ENCODE data around the gene TRIM37.
A peak's percentile ranks its signal among the peaks of the same experiment; 100 is the strongest.

Gene TRIM37

GRCh38 chr17:59030811-59031210 lies 75.9 kb downstream of the TRIM37 start:
- no peak for DNase-seq

GRCh38 chr17:59028328-59028727 lies 78.4 kb downstream of the TRIM37 start:
- no peak for DNase-seq

GRCh38 chr17:59027750-59028149 lies 78.9 kb downstream of the TRIM37 start:
- no peak for DNase-seq

- no peak for DNase-seq
These were observed 80.3 kb downstream of the TRIM37 start for GRCh38 chr17:59026176-59026939.

- no peak for DNase-seq
These were observed 81.8 kb downstream of the TRIM37 start for GRCh38 chr17:59024916-59025315.

GRCh38 chr17:59018019-59018418 lies 88.7 kb downstream of the TRIM37 start:
- no peak for DNase-seq

DNA sequence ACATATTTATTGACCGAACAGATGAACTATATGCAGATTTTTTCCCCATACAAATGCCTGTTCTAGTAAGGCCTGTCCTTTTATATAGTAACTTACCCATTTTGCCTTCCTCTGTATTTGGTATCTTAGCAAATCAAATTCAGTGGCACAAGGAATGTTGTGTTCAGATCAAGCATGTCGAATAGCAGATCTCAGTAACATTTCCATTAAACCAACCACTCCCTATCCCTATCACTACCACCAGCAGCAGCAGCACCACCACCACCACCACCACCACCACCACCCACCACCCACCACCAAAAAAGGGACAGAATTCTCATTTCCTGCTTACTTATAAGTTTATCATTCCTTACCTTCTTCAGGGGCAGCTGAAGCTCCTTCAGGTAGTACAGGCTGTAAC lies 94.7 kb downstream of the TRIM37 start:
- DNase-seq: no peak

GRCh38 chr17:59010026-59010425 lies 96.7 kb downstream of the TRIM37 start:
- DNase-seq: no peak

DNA sequence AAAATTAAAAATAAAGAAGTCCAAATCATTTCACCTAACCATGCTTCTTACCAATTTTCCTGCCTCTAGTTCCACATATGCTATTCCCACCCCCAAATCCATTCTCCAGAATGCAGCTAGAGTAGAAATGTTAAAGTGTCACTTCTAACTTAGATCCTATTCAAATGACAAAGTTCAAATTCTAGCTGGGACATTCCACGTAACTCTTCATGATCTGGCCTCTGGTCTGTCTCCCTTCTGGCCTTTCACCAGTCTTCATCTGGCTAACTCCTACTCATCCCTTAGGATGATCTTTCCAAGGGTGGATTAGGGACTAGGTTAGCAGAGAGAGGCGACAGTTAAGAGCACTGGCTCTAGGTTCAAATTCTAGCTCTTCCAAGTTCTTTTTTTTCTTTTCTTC lies 97.9 kb downstream of the TRIM37 start:
- no peak for DNase-seq

DNA sequence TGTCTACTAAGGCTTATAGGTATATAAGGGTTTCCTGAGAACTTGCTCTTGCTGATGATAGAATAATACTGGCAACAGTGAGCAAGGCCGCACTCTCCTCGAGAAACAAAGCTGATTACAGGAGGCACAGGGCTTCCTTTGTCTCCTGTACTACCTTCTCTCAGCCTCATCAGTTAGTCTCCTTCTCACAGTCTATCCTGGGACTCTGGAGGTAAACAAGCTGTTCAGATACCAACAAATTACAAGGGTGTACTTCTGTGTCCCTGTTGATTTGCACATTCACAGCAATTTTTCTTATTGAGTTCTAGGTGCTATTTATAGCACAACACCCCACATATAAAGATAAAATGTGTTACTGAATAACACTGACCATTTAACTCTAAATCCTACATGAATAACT lies 98.7 kb downstream of the TRIM37 start:
- no peak for DNase-seq

GRCh38 chr17:59004338-59005111 lies 102.2 kb downstream of the TRIM37 start:
- DNase-seq: peak; percentile 63

- no peak for DNase-seq
These were observed 102.8 kb downstream of the TRIM37 start for GRCh38 chr17:59003860-59004259.

GRCh38 chr17:59002848-59003247 lies 103.8 kb downstream of the TRIM37 start:
- no peak for DNase-seq

DNA sequence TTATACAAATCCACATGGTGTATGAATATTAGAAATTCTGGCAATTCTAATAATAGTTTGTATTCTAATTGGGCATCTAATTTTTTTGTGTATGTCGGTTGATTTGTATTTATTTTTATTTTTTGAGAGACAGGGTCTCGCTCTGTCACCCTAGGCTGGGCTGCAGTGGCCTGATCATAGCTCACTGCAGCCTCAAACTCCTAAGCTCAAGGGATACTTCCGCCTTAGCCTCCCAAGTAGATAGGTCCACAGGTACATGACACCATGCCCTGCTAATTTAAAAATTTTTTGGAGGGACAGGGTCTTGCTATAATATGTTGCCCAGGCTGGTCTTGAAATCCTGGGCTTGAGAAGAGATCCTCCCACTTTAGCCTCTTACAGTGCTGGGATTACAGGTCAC lies 104.6 kb downstream of the TRIM37 start:
- no peak for DNase-seq

DNA sequence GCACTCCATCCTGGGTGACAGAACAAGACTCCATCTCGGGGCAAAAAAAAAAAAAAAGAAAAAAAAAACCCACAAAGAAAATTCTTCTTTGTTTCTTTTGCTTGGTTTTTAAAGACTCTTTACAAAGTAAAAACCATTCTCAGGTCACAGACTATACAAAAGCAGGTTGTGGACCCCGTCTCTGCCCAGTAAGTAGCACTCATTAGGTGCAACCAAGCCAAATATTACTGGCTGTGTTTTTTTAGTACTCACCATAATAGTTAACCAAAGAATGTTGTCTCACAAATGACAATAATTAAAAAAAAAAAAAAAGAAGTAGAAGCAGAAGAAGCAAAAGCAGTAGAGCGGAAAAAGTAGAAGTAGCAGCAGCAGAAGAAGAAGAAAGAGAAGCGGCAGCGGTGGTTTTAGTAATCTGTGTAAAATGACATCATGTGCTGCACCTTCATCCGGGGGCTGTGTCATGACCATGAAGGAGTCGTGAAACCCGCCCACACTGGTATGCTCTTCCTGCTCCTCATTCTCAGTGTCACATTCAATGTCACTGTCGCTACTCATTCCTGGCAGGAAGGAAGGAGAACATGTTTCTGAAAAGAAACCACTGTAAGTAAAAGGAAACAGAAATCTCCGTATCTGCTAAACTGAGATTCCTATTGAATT lies 105.4 kb downstream of the TRIM37 start:
- no peak for DNase-seq

DNA sequence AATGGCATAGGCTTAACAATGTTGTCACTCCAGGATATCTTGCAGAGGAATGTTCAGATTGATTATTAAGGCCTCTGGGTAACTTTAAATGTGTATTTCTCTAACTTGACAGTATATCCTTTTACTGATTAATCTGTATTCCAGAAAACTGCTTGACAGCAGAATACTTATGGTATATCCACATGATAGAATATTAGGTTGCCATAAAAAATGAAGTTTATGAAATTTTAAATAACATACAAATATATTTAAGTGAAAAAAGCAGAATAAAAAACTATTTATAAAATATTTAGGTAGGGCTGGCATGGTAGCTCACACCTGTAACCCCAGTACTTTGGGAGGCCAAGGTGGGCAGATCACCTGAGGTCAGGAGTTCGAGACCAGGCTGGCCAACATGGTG lies 106.7 kb downstream of the TRIM37 start:
- no peak for DNase-seq

DNA sequence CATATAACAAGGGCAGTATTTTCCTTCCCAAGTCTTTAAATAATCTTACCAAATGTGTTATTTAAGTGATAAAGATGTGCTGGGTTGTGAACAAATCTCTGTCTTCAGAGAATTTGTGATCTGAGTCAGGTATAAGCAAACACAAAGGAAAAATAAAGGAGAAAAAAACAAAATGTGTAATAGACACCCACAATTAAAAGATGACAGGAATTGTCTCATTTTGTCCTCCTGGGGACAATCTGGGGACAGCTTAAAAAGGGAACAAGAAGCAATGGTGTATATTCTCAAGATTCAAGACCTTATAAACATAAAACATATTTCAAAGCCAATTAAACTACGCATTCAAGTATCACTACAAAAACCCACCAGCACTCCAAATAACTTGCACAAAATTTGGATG lies 107.2 kb downstream of the TRIM37 start:
- no peak for DNase-seq

- no peak for DNase-seq
These were observed 107.8 kb downstream of the TRIM37 start for GRCh38 chr17:58998871-58999270.

DNA sequence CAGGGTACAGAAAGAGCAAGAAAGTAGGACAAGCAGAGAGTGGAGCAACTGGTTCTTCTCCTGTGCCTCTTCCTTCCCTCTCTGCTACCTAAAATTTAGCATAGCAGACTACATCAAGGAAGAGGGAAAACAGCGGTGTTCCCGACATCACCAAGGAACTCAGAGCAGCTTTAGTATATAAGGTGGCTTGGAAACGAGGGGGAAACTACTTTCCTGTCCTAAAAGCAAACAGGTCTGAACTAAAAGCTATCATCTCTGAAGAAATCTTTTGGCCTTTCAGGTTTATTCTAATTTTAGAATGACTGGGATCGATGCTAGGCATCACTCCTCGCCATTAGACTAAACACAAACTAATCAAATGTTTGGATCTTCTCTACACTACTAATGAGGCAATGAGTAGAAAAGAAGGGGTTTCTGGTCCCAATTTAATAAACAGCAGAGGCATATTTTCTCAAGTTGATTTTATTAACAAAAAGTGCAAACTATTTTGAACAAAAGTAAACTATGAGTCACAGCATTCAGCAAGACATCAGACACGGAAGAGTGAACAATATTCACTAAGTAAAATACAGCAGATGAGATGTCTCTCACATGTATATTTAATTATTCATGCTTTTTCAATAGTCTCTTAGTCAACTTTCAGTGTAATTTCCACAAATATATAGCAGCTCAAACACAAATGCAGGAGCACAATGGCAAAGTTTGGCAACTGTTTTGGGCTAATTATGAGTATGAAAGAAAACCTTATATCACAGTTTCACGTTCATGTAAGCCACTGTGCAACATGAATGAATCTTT lies 108.7 kb downstream of the TRIM37 start:
- no peak for DNase-seq

- no peak for DNase-seq
These were observed 109.7 kb downstream of the TRIM37 start for GRCh38 chr17:58996968-58997367.

DNA sequence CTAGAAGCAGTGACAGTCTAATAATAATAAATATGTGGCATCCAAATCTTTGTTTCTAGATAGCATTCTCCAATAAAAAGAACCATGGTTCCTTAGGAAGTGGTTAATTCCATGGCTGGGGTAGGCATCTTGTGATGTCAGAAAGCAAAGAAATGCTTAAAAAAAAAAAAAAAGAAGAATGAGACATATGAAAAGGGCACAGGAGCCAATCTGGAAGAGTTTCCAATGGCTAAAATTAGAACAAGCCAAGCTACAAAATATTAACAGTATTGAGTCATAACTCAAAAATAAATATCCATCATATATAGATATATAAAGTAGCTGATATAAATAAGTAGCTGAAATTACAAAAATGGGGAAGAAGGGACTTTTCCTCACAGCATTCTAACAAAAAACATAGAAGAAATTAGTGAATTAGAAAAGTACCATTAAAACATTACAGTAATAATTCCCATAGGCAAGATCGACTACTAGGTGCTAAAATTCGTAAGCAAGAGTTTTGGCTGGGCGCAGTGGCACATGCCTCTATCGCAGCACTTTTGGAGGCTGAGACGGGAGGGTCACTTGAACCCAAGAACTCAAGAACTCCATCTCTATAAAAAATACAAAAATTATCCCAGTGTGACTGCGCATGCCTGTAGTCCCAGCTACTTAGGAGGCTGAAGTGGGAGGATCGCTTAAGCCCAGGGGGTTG lies 111.3 kb downstream of the TRIM37 start:
- DNase-seq: no peak

DNA sequence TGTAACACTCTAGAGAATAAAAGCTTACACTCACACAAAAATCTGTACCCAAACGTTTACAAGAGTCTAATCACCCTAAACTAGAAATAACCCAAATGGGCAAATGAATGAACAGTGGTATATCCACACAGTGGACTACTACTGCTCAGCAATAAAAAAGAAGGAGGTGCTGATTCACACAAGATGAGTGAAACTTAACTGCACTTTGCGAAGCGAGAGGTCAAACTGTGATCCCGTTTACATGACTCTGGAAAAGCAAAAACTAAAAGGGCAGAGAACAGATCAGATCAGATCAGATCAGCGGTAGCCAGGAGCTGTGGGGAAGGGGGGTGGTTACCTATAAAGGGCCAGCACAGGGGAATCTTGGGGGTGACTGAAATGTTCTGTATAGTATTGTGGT lies 113.4 kb downstream of the TRIM37 start:
- DNase-seq: no peak

Data from NCI-H2029 treated with DMSO at 0.1 percent for 48 hours (cell line).